GM18867 (cell line): ENCODE measurements around the gene STARD9.
A peak's percentile ranks its signal among the peaks of the same experiment; 100 is the strongest.
"Not testable (repeated sequence)": the region's sequence is repeated elsewhere in the genome, so short reads cannot be mapped to it uniquely, and the experiment has no call there.

Experiments used
- ATAC-seq: cut with Tn5 transposase; IDR thresholded peaks from one replicate; pipeline ENCODE4 v1.9.1; 2021; ENCODE audit warnings: mild to moderate bottlenecking, moderate library complexity; ENCODE audit not compliant: unreplicated experiment

STARD9 gene

DNA sequence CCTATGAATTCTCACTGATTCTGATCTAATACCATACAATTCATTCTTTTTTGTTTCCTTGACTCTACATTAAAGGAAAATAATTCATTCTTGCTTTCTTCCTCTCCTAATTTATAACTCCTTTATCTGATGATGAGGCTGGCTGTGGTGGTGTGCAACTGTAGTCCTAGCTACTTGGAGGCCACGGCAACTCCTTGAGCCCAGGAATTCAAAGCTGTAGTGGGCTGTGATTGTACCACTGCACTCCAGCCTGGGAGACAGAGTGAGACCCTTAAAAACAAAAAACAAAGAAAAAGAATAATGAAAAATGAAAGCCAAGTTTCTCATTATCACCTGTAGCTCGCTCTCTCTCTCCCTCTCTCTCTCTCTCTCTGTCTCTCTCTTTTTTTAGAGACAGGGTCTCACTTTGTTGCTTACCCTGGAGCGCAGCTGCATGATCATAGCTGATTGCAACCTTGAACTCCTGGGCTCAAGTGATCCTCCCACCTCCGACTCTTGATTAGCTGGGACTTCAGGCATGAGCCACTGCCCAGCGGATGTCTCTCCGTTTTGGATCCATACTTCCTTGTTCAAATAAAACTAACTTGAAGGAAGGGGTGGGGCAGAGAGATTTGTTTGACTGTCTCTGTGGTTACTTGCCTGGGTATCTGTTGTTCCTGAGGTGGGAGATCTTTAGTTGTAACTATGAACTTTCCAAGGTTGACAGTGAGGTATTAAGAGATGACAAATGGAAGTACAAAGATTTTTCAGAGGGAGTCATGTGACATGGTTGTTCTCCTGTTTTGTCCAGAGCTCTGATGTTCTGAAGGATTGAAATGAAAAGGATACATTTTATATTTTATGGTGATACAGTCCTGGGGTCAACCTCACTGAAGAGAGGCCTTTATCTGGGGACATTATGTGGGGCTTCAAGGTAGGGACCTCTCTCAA is 46.9 kb downstream of the STARD9 start:
- no peak for ATAC-seq

DNA sequence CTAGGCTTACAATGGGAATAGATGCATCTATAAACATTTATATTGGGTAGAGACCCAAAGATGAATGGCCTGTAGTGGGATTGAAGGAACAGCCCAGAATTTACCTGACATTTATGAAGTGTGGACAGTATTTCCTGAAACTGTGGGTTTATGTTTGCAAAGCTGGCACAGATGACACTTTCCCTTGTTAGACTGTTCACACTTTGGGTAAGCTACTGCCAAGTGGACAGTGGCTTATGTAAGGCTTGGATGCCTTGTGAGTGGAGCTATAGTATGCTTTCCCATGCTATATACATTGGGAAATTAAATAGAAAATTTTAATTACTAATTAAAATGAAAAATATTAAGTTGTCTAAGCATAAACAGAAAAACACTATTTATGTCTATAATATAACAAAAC is 48.5 kb downstream of the STARD9 start:
- ATAC-seq, result no peak

DNA sequence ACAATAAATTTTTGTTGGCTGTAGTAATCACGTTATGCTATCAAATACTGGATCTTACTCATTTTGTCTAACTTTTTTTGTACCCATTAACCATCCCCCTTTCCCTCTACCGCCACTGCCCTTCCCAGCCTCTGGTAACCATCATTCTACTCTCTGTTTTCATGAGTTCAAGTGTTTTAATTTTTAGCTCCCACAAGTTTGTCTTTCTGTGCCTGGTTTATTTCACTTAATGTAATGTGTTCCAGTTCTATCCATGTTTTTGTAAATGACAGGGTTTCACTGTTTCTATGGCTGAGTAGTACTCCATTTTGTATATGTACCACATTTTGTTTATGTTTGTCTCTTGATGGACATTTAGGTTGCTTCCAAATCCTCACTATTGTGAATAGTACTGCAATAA is 52.1 kb downstream of the STARD9 start:
- no peak for ATAC-seq

DNA sequence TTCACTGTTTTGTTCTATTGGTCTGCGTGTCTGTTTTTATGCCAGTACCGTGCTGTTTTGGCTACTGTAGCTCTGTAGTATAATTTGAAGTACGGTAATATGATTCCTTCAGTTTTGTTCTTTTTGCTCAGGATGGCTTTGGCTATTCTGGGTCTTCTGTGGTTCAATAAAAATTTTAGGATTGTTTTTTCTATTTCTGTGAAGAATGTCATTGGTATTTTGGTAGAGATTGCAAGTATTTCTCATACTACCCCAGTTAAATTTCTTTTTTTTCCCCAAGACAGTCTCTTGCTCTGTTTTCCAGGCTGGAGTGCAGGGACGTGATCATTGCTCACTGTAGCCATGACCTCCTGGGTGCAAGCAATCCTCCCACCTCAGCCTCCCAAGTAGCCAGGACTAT is 53.4 kb downstream of the STARD9 start:
- no peak for ATAC-seq

DNA sequence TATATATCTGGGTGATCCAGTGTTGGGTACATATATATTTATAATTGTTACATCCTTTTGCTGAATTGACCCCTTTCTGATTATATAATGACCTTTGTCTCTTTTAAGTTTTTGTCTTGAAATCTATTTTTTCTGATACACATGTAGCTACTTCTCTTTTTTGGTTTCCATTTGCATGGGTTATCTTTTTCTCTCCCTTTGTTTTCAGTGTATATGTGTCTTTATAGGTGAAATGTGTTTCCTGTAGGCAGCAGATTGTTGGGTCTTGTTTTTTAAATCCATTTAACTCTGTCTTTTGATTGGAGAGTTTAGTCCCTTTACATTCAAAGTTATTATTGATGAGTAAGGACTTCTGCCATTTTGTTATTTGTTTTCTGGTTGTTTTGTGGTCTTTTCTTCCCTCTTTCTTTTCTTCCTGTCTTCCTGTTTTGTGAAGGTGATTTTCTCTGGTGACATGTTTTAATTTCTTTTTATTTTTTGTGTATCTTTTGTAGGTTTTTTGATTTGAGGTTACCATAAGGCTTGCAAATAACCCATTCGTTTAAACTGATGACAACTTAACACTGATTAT is 56.8 kb downstream of the STARD9 start:
- ATAC-seq, result no peak

DNA sequence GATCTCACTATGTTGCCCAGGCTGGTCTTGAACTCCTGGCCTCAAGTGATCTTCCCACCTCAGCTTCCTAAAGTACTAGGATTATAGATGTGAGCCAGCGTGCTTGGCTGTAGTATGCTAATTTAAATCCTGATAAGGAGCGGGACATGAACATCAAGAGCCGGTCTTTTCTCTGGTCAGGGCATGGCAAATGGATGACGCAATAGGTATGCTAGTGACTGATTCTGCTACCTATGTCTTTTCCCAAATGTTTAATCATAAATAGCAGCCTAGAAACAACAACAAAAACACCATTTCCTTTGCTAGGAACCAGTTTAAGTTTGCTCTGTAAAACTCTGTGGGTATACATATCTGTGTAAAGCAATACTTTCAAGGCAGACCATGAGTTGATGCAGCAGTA is 64.7 kb downstream of the STARD9 start:
- no peak for ATAC-seq

DNA sequence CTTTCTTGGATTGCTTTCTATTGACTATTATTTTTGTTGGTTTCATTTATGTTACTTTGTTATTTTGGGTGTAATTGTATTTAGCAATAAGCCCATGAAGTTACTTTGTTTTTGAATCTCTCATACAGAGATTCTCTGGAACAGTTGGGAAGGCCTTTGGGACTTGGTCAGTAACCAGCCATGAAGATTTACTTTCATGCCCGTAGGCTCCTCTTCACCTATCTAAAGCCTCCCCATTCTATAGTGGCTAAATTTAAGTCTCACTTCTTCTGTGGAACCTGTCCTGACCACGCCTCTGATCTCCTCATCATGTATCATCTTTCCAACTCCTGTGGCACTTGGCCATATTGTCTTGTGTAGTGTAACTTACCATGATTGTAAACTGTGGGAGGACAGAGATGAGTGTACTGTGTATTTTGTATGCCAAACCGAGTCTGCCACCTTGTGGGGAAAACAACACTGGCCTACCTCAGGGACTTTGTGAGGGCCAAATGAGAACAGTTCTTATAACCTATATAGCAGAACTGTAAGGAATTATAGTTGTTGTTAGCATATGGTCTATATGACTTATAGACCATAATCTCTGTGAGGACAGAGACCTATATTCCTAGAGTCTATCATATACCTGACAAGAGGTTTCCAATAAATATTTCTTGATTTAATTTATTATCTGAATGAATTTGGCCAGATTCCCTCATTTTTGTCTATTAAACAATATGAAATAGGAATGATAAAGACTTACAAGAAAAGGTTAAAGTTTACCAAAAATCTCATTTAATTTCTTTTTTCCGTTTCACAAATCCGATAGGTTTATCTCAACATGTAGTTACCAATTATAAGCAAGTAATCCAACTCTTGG is 75.0 kb downstream of the STARD9 start:
- ATAC-seq, result peak; percentile 82

DNA sequence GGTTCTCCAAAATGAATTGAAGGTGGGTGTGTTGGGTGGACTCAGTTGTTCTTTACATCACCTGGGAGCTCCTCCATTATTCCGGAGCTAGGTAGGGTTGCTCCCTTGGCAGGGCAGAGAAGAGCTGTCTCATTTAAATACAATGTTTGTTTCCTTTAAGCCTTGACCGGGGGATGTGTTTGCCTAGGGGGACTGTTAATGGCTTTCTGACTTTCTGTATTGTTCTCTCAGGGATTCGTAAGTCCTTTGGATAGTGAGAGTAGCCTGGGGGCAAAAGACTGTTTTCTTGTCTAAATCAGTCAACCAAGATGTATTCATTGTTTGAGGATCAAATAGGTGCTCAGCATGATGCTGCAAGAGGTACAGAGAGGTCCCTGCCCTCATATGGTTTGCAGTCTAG is 90.4 kb downstream of the STARD9 start:
- ATAC-seq, result no peak

DNA sequence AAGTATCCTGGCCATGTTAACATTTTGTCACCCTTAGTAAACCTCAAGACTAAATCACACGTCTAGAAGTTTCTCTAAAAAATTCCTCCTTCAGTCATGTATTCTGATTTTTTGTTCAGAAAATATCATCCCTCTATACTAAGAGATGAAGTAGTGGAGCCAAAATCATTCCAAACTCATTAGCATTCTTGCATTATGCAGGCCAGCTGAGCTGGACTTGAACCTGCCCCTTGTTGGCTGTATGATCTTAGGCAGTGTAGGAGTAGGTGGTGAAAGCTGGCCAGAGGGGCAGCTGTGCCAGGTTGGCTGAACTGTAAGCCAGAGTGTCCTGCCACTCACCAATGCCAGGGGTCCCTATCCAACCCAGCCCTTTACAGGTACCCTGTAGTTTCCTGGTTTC is 92.4 kb downstream of the STARD9 start:
- ATAC-seq, result no peak

DNA sequence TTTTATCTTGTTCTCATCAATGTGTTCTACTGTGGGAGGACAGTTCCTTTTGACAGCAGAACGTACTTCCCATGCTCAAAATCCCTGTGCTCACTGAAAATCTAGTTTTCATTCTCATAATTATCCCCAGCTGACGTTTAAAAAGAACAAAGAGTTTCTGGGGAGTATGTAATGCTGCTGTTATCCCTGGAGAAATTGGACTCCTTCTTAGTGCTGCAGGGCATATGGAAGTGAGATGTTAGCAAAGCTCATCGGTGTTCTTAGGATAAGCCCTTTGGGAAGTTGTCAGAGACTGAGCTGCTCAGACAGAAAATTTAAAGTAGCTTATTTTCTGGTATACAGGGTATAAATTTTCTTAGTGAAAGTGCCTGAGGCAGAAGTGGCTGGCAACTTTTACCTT is 95.0 kb downstream of the STARD9 start:
- ATAC-seq, result no peak

DNA sequence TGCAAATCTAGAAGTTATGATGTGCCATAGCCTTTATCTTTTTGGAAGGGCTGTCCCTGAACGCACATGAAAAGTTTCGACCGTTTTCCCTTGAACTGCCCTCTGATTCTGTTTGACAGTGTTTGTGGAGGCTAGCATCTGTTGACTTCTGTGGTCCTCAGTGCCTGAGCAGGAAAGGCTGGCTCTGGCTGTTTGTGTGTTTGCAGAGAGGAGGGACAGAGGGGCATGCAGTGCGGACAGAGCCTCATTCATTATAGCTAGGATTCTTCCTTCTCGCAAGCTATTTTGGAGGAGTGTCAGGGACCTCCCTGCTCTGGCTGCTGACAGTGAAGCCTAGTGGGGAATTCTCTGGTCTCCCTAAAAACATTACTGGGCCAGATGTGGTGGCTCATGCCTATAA is 97.0 kb downstream of the STARD9 start:
- ATAC-seq, result no peak

DNA sequence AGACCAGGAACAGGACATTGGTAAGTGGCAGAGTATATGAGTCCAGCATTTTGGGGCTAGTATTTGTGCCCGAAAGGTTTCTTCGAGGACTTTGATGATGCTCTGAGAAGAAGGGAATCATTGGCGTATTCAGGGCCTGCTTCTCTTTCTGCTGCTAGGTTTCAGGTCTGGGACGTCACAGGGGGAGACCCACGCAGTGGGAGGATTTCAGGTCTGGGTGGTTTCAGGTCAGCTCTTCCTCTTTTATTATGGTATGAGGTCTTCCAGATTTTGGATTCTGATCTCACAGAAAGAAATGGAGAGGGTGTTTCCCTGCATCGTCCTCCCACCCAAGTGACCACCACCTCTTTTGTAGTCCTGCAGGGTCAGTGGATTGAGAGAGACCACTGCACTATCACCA is 99.1 kb downstream of the STARD9 start:
- no peak for ATAC-seq

DNA sequence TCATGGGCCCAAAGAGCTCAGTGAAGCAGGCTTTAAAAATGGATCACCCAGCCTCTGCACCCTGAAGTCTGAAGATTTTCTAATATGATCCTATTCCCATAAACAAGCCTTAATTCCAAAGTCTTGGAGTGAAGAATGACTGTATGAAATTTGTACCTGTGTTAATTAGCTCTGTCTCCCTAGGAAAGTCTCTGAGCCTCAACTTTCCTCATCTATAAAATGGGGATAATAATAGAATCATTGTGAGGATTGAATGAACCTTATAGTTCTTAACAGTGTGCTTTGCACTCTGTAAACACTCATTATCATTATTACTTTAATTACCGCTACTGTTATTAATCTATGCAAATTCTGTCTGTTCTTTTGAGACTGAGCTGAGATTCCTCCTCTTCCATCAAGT is 99.6 kb downstream of the STARD9 start:
- ATAC-seq, result no peak

DNA sequence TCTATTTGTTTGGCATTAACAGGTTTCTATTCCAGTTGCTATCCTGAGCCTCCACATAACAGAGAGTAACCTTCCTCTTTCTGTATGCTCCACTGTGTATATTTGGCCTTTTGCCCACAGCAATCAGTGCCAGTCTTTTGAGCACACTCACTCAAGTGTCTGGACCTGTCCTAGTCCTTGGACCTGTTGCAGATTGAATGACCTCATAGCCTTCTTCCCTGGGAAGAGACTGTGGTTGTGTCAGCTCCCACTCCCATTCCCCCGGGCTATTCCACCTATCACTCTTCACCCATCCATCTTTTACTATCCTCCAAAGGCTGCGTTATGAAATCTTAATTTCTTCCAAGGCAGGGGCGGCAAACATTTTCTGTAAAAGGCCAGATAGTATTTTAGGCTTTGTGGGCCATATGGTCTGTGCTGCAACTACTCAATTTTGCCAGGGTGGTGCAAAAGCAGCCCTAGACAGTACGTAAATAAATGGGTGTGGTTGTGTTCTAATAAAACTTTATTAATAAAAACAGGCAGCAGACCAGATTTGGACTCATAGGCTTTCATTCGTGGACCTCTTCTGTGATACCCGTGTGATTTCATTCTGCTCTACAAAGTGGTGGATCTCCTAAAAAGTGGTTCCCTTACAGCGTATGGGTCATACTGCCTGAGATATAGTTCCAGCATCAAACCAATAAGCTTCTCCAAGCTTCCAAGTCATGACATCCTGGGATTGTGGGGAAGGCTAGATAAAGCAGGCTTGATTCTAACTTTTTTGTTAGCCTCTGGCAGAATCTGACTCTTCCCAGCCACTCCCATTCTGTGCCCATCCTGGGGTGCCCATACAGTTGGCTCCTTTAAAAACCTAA is 104.1 kb downstream of the STARD9 start:
- ATAC-seq, result no peak

DNA sequence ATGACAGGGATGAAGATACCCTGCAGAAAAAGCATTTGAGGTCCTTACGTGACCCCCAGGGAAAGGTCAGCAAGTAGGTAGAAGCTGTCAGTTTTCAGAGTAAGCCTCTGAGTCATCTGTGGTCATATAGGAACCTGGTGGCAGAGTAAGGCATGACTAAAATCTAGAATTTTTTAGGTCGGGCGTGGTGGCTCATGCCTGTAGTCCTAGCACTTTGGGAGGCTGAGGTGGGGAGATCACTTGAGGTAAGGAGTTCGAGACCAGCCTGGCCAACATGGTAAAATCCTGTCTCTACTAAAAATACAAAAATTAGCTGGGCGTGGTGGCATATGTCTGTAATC is 104.7 kb downstream of the STARD9 start:
- not testable (repeated sequence) for ATAC-seq

DNA sequence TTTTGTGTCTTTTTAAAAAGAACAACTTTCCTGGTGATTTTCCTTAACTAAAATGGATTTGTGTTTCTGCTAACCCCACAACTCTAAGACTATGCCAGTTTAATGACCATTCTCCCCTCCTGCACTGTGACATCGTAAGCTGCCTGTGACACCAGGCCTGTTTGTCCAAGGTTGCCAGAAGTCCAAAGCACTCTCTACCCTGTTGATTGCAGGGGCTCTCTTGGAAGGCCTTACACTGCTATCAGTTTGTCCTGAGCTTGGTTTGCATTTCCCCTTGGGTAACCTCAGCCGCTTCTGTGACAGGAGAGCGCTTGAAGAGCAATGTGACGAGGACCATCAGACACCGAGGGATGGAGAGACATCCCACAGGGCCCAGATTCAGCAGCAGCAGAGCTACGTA is 105.7 kb downstream of the STARD9 start:
- no peak for ATAC-seq

DNA sequence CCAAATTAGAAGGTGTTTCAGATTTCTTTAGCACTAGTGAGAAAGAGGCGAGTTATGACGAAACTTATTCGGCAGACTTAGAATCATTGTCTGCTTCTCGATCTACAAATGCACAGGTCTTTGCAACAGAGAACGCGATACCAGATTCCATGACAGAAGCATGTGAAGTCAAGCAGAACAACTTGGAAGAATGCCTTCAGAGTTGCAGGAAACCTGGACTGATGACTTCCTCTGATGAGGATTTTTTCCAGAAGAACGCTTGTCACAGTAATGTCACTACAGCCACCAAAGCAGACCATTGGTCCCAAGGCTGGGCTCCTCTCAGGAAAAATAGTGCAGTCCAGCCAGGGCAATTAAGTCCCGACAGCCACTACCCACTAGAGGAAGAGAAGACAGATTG is 110.9 kb downstream of the STARD9 start:
- no peak for ATAC-seq

DNA sequence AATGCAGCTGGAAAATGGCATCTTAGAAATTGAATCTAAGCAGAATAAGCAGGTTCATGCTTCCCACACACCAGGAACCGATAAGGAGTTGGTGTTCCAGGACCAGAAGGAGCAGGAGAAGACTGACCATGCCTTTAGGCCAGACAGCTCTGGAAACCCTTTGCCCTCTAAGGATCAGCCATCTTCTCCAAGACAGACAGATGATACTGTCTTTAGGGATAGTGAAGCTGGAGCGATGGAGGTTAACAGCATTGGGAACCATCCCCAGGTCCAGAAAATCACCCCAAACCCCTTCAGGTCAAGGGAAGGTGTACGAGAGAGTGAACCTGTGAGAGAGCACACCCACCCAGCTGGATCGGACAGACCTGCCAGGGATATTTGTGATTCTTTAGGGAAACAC is 112.3 kb downstream of the STARD9 start:
- no peak for ATAC-seq

DNA sequence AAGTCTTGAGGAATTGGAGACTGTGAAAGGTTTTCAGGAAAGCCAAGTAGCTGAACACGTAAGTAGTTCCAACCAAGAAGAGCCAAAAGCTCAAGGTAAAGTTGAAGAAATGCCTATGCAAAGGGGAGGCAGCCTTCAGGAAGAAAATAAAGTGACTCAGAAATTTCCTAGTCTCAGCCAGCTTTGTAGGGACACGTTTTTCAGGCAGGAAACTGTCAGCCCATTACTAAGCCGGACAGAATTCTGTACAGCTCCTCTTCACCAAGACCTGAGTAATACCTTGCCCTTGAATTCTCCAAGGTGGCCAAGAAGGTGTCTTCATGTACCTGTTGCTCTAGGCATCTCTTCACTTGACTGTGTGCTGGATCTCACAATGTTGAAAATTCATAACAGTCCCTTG is 112.9 kb downstream of the STARD9 start:
- no peak for ATAC-seq

DNA sequence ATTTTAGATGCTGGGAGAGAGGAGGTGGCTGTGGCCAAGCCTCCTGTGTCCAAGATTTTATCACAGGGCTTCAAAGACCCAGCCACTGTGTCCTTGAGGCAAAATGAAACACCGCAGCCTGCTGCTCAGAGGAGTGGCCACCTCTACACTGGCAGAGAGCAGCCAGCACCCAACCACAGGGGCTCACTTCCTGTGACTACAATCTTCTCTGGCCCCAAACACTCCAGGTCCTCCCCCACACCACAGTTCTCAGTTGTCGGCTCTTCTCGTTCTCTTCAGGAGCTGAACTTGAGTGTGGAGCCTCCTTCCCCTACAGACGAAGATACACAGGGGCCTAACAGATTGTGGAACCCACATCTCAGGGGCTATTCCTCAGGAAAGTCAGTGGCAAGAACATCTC is 115.9 kb downstream of the STARD9 start:
- no peak for ATAC-seq

DNA sequence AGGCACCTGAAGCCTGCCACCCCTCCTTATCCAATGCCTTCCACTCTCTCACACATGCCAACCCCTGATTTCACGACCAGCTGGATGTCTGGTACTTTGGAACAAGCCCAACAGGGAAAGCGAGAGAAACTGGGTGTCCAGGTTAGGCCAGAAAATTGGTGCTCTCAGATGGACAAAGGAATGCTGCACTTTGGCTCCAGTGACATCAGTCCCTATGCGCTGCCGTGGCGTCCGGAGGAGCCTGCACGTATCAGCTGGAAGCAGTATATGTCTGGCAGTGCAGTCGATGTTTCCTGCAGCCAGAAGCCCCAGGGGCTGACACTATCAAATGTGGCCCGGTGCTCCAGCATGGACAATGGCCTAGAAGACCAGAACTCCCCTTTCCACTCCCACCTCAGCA is 116.4 kb downstream of the STARD9 start:
- no peak for ATAC-seq
